Fibroblast of pulmonary artery (primary cell): ENCODE results near the gene SMARCC2.

Source experiments
- DNase-seq: peaks from one replicate; pipeline ENCODE4 v3.0.0-alpha.2; 2010; ENCODE audit warnings: low read depth
- H3K4me3 ChIP-seq: replicated peaks from 2 replicates; pipeline ENCODE4 v1.5.1; 2011; ENCODE audit warnings: low read depth, mild to moderate bottlenecking, control low read depth, low read length, moderate library complexity
- CTCF ChIP-seq: IDR thresholded peaks from 2 replicates; pipeline ENCODE4 v1.5.1; 2011; ENCODE audit warnings: mild to moderate bottlenecking, control low read depth, low read length, inconsistent platforms; ENCODE audit errors: missing control alignments

The SMARCC2 gene

DNA sequence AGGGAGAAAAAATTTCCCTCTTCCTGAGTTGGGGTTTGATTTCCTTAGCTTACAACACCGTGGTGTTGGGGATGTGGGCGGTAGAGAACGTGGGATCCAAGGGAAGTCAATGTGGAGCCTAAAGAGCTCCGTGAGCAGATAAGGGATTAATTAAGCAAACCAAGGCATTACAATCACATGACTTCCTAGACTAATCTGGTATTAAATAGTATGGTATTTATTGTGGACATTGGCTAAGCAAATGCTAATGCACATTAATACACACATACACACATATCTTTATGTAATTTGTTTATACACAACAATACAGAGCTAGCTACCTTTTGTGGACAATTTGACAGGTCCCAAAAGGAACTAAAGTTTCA is 33.2 kb upstream of the SMARCC2 start:
- no peak for DNase-seq
- peak overlapping the region; percentile 92 for H3K4me3 ChIP-seq
- TF ChIP-seq CTCF: no peak

DNA sequence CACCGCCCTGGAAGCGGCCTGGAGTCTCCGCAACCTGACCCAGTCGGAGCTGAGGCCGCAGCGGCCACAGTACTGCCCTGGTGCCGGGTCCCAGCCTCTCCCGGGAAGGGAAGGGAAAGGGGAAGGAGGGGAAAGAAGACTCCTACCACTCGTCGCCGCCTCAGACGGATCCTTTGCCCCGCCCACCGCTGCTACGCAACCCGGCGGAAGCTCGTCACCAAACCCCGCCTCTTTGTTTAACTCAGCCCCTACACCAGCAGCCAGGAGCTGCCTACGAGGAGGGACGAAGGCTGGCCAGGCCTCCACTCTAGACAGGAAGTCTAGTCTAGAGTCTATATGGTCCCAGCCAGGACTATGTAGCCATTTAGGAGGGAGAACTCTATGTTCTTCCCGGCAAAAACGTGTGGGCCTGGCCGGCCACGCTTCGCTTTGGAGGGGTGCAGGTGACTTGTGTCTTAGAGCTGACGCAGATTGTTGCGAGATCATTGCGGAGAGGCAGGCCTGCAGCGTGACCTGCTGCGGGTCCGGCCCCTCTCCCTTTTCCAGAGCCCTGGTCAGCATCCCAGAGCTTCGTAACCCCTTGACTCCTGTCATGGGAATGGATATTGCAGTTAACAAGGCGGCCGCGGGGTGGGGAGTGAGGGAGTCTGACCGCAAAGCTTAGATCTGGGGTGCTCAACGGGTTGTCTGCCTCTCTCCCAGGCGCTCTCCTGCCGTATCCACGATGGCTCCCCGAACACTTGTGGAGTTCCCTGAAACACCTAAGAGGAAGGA is 32.7 kb upstream of the SMARCC2 start, which contains the start of gene RNF41:
Gene RNF41, minus strand, starts transcription at position 166 of the 774 bp plus-strand sequence. CDS start 7,875 bp downstream, outside the sequence.
- peak within 1 kb of the TSS; percentile 92 for H3K4me3 ChIP-seq
- DNase-seq: peak; percentile 99
- TF ChIP-seq CTCF: no peak

GRCh38 chr12:56221232-56221756 is 32.0 kb upstream of the SMARCC2 start:
- DNase-seq: peak; percentile 85
- H3K4me3 ChIP-seq: peak overlapping the region; percentile 92
- no peak for TF ChIP-seq CTCF

DNA sequence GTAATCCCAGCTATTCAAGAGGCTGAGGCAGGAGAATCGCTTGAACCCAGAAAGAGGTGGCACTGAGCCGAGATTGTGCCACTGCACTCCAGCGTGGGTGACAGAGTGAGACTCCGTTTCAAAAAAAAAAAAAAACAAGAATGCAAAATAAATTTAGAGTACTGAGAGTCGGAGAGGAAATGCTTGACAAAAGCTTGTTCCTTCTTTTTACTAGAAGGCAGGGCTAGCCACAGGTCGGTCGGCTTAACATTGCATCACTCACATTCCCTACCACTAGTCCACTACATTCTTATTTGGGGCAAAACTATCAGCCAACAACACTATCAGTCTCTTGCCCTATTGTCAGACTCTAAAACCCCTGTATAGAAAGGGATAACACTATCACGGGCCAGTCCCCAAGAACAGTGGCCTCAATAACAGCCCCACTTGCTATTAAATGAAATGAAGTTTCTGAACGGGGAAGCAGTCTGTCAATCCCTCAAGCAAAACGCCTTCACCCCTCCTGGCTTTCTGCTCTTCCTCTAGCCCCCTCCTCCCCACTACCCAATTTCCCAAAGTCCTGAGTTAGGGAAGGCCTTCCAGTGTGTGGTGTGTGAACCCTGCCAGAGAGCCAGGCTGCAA is 31.4 kb upstream of the SMARCC2 start:
- peak; percentile 72 for DNase-seq
- TF ChIP-seq CTCF: no peak
- H3K4me3 ChIP-seq: peak overlapping the region; percentile 92

GRCh38 chr12:56219840-56220239 is 30.6 kb upstream of the SMARCC2 start:
- no peak for DNase-seq
- no peak overlapping the region for H3K4me3 ChIP-seq
- no peak for TF ChIP-seq CTCF

- TF ChIP-seq CTCF: no peak
- DNase-seq: no peak
- H3K4me3 ChIP-seq: no peak overlapping the region
These were observed 27.2 kb upstream of the SMARCC2 start for GRCh38 chr12:56216461-56216860.
